ENCODE results near the gene JARID2. TPM values are rescaled to one million over a fixed set of nuclear protein-coding genes. Genes with fewer than 3 reads are reported as not detected.

The JARID2 gene
- total and polyA plus RNA-seq, 9 of the 15 experiments (the other 6 are each of a cell fraction or from before 2014, with no cell fraction given): 5.0 to 29.0 (median 15.6) TPM

DNA sequence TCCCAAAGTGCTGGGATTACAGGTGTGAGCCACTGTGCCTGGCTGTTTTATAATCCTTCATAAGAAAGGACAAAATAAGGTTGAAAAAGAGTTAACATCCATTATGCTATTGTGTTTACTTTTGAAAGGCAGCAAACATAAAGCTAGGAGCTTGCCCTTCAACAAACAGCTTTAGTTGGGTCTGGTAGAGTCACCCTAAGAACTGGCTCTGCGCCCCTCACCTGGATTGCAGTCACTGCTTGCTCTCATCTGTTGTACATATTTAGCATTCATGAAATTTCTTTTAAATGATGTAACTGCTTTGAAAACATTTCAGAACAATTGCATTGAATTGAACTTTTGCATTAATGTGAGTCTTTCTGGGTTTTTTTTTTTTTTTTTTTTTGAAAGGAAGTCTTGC lies 38.9 kb downstream of the JARID2 start (continued):
- TF ChIP-seq SETDB1 (IDR thresholded peaks at IDR 0.05; ENCODE audit: low read length): no peak
- TF ChIP-seq BCOR (IDR thresholded peaks at IDR 0.05): no peak
- TF ChIP-seq, protein P1, sequence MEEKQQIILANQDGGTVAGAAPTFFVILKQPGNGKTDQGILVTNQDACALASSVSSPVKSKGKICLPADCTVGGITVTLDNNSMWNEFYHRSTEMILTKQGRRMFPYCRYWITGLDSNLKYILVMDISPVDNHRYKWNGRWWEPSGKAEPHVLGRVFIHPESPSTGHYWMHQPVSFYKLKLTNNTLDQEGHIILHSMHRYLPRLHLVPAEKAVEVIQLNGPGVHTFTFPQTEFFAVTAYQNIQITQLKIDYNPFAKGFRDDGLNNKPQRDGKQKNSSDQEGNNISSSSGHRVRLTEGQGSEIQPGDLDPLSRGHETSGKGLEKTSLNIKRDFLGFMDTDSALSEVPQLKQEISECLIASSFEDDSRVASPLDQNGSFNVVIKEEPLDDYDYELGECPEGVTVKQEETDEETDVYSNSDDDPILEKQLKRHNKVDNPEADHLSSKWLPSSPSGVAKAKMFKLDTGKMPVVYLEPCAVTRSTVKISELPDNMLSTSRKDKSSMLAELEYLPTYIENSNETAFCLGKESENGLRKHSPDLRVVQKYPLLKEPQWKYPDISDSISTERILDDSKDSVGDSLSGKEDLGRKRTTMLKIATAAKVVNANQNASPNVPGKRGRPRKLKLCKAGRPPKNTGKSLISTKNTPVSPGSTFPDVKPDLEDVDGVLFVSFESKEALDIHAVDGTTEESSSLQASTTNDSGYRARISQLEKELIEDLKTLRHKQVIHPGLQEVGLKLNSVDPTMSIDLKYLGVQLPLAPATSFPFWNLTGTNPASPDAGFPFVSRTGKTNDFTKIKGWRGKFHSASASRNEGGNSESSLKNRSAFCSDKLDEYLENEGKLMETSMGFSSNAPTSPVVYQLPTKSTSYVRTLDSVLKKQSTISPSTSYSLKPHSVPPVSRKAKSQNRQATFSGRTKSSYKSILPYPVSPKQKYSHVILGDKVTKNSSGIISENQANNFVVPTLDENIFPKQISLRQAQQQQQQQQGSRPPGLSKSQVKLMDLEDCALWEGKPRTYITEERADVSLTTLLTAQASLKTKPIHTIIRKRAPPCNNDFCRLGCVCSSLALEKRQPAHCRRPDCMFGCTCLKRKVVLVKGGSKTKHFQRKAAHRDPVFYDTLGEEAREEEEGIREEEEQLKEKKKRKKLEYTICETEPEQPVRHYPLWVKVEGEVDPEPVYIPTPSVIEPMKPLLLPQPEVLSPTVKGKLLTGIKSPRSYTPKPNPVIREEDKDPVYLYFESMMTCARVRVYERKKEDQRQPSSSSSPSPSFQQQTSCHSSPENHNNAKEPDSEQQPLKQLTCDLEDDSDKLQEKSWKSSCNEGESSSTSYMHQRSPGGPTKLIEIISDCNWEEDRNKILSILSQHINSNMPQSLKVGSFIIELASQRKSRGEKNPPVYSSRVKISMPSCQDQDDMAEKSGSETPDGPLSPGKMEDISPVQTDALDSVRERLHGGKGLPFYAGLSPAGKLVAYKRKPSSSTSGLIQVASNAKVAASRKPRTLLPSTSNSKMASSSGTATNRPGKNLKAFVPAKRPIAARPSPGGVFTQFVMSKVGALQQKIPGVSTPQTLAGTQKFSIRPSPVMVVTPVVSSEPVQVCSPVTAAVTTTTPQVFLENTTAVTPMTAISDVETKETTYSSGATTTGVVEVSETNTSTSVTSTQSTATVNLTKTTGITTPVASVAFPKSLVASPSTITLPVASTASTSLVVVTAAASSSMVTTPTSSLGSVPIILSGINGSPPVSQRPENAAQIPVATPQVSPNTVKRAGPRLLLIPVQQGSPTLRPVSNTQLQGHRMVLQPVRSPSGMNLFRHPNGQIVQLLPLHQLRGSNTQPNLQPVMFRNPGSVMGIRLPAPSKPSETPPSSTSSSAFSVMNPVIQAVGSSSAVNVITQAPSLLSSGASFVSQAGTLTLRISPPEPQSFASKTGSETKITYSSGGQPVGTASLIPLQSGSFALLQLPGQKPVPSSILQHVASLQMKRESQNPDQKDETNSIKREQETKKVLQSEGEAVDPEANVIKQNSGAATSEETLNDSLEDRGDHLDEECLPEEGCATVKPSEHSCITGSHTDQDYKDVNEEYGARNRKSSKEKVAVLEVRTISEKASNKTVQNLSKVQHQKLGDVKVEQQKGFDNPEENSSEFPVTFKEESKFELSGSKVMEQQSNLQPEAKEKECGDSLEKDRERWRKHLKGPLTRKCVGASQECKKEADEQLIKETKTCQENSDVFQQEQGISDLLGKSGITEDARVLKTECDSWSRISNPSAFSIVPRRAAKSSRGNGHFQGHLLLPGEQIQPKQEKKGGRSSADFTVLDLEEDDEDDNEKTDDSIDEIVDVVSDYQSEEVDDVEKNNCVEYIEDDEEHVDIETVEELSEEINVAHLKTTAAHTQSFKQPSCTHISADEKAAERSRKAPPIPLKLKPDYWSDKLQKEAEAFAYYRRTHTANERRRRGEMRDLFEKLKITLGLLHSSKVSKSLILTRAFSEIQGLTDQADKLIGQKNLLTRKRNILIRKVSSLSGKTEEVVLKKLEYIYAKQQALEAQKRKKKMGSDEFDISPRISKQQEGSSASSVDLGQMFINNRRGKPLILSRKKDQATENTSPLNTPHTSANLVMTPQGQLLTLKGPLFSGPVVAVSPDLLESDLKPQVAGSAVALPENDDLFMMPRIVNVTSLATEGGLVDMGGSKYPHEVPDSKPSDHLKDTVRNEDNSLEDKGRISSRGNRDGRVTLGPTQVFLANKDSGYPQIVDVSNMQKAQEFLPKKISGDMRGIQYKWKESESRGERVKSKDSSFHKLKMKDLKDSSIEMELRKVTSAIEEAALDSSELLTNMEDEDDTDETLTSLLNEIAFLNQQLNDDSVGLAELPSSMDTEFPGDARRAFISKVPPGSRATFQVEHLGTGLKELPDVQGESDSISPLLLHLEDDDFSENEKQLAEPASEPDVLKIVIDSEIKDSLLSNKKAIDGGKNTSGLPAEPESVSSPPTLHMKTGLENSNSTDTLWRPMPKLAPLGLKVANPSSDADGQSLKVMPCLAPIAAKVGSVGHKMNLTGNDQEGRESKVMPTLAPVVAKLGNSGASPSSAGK (IDR thresholded peaks at IDR 0.05): no peak
- TF ChIP-seq ZNF766 (CRISPR knock-in tag; conservative IDR thresholded peaks at IDR 0.05): no peak
- no peak for TF ChIP-seq PCBP2 (IDR thresholded peaks at IDR 0.05; ENCODE audit: low read depth, low read length, poor library complexity, severe bottlenecking)

Data from K562 (cell line).